HepG2 (cell line): ENCODE data around the gene FANCG. TPM values are rescaled to one million over a fixed set of nuclear protein-coding genes. Genes with fewer than 3 reads are reported as not detected.
A peak's percentile ranks its signal among the peaks of the same experiment; 100 is the strongest.

ENCODE experiments used
- ATAD3A ChIP-seq: sonication (generic); formaldehyde crosslinking; IDR thresholded peaks from 2 replicates; pipeline ENCODE4 v1.4.0; 2020; ENCODE audit warnings: missing genetic modification reagents
- ESRRA ChIP-seq: sonication (generic); formaldehyde crosslinking; IDR thresholded peaks from 2 replicates; pipeline ENCODE4 v1.5.1; 2020; ENCODE audit warnings: mild to moderate bottlenecking, low read depth, missing genetic modification reagents
- HIVEP1 ChIP-seq: sonication (generic); formaldehyde crosslinking; IDR thresholded peaks from 2 replicates; pipeline ENCODE4 v1.4.0; 2020; ENCODE audit warnings: mild to moderate bottlenecking, missing genetic modification reagents
- KDM3A ChIP-seq: IDR thresholded peaks from 2 replicates; pipeline ENCODE4 v1.6.1; 2018; ENCODE audit warnings: low read depth, missing compliant biosample characterization
- NCOA5 ChIP-seq: sonication (generic); formaldehyde crosslinking; IDR thresholded peaks from 2 replicates; pipeline ENCODE4 v1.4.0; 2020; ENCODE audit warnings: missing genetic modification reagents
- NCOR1 ChIP-seq: fragments of 200-600 bp; sonication (generic); IDR thresholded peaks from 2 replicates; pipeline ENCODE4 v1.7.0; 2017; ENCODE audit warnings: antibody characterized with exemption, low read length, borderline replicate concordance
- NR2C2 ChIP-seq: sonication (generic); formaldehyde crosslinking; IDR thresholded peaks from 2 replicates; pipeline ENCODE4 v1.4.0; 2020; ENCODE audit warnings: missing genetic modification reagents, mild to moderate bottlenecking, moderate library complexity, borderline replicate concordance
- NRL ChIP-seq: sonication (generic); formaldehyde crosslinking; IDR thresholded peaks from 2 replicates; pipeline ENCODE4 v1.5.0; 2020; ENCODE audit warnings: missing genetic modification reagents, mild to moderate bottlenecking, moderate library complexity, borderline replicate concordance
- PCBP1 ChIP-seq: fragments of 200-400 bp; formaldehyde crosslinking; IDR thresholded peaks from 2 replicates; pipeline ENCODE4 v1.6.1; 2017; ENCODE audit warnings: mild to moderate bottlenecking, low read depth, low read length, borderline replicate concordance
- PPARG ChIP-seq: conservative IDR thresholded peaks from 2 replicates; pipeline ENCODE4 v1.6.1; 2016; ENCODE audit warnings: missing biosample characterization, missing genetic modification reagents
- SMAD3 ChIP-seq: sonication (generic); formaldehyde crosslinking; IDR thresholded peaks from 2 replicates; pipeline ENCODE4 v1.4.0; 2020; ENCODE audit warnings: missing genetic modification reagents
- SNAI1 ChIP-seq: sonication (generic); formaldehyde crosslinking; IDR thresholded peaks from 2 replicates; pipeline ENCODE4 v1.5.0; 2020; ENCODE audit warnings: mild to moderate bottlenecking, missing genetic modification reagents, borderline replicate concordance
- SP1 ChIP-seq, 2 experiments: fragments of 450-650 bp in 1 of 2; sonication (generic) in 1 of 2; formaldehyde crosslinking in 1 of 2; IDR thresholded peaks; 2 replicates each; pipeline versions ENCODE4 v1.4.0 to v1.6.1; 2016 to 2020; ENCODE audit warnings: missing genetic modification reagents in 1 of 2
- SP140L ChIP-seq: sonication (generic); formaldehyde crosslinking; IDR thresholded peaks from 2 replicates; pipeline ENCODE4 v1.4.0; 2020; ENCODE audit warnings: missing genetic modification reagents, borderline replicate concordance
- STAT6 ChIP-seq: sonication (generic); formaldehyde crosslinking; IDR thresholded peaks from 2 replicates; pipeline ENCODE4 v1.4.0; 2020; ENCODE audit warnings: missing genetic modification reagents, mild to moderate bottlenecking, borderline replicate concordance
- ZBTB37 ChIP-seq: sonication (generic); formaldehyde crosslinking; IDR thresholded peaks from 2 replicates; pipeline ENCODE4 v1.4.0; 2020; ENCODE audit warnings: mild to moderate bottlenecking, missing genetic modification reagents
- ZBTB8A ChIP-seq: sonication (generic); formaldehyde crosslinking; IDR thresholded peaks from 2 replicates; pipeline ENCODE4 v1.4.0; 2020; ENCODE audit warnings: mild to moderate bottlenecking, low read depth, missing genetic modification reagents, borderline replicate concordance
- ZNF275 ChIP-seq: sonication (generic); formaldehyde crosslinking; IDR thresholded peaks from 2 replicates; pipeline ENCODE4 v1.8.0; 2022; ENCODE audit warnings: missing genetic modification reagents, mild to moderate bottlenecking, inconsistent platforms, borderline replicate concordance
- ZNF282 ChIP-seq: fragments of 450-650 bp; IDR thresholded peaks from 2 replicates; pipeline ENCODE4 v1.6.1; 2018; ENCODE audit not compliant: partially characterized antibody
- ZNF512B ChIP-seq: sonication (generic); formaldehyde crosslinking; IDR thresholded peaks from 2 replicates; pipeline ENCODE4 v1.5.1; 2020; ENCODE audit warnings: missing genetic modification reagents, mild to moderate bottlenecking, borderline replicate concordance
- ZNF558 ChIP-seq: sonication (generic); formaldehyde crosslinking; IDR thresholded peaks from 2 replicates; pipeline ENCODE4 v1.9.0; 2022; ENCODE audit warnings: mild to moderate bottlenecking, missing genetic modification reagents, borderline replicate concordance
- ZNF788 ChIP-seq: sonication (generic); formaldehyde crosslinking; IDR thresholded peaks from 2 replicates; pipeline ENCODE4 v1.5.0; 2020; ENCODE audit warnings: mild to moderate bottlenecking, missing genetic modification reagents, borderline replicate concordance
- polyA plus RNA-seq, 8 experiments: library from polyadenylated mRNA; depleted of rRNA in 3 of 8; stranded (reverse) in 7 of 8; unstranded in 1 of 8; fragments of >200 nt; fragmentation: Illumina TruSeq in 4 of 8; extraction: Trizol in 4 of 8; gene quantifications; 2 replicates each; pipeline versions ENCODE4 v1.2.1 to v1.2.3, GENCODE V29; 2011 to 2016; ENCODE audit warnings: low read depth in 4 of 8, missing spikeins in 1 of 8, mixed read lengths in 1 of 8; ENCODE audit not compliant: insufficient read depth in 1 of 8
- total RNA-seq, 5 experiments: library from RNA; depleted of rRNA; stranded (reverse); fragments of >200 nt; fragmentation: Illumina TruSeq; extraction: Trizol; gene quantifications; 2 replicates each; pipeline ENCODE4 v1.2.3, GENCODE V29; 2016; ENCODE audit warnings: low read depth in 1 of 5

FANCG gene
- total and polyA plus RNA-seq, 2 of the 13 experiments (the other 11 are each of a cell fraction or from before 2014, with no cell fraction given): 14.4 to 45.1 TPM

- TF ChIP-seq ZBTB37 (CRISPR knock-in tag) (no peak), ESRRA (peak; percentile 17; the same call in 1 of the 2 replicates), KDM3A (CRISPR knock-in tag) (no peak), ZNF512B (CRISPR knock-in tag) (no peak), NCOR1 (no peak), SMAD3 (CRISPR knock-in tag) (no peak; the same call in 1 of the 2 replicates), ZBTB8A (CRISPR knock-in tag) (no peak), STAT6 (CRISPR knock-in tag) (peak; percentile 52; the same call in 1 of the 2 replicates), ZNF788 (no peak), PCBP1 (no peak), HIVEP1 (CRISPR knock-in tag) (peak; percentile 15; the same call in 1 of the 2 replicates), PPARG (CRISPR knock-in tag) (no peak), ATAD3A (CRISPR knock-in tag) (no peak), SP140L (CRISPR knock-in tag) (no peak), SNAI1 (CRISPR knock-in tag) (no peak), SP1 (IDR thresholded peaks at IDR 0.05) (no peak), SP1 (CRISPR knock-in tag; IDR thresholded peaks at IDR 0.05) (no peak), NRL (no peak), NCOA5 (CRISPR knock-in tag) (no peak), ZNF282 (no peak), ZNF275 (CRISPR knock-in tag) (0 out of 2 replicates have a peak, but pooled peaks have one; percentile 38), ZNF558 (CRISPR knock-in tag) (no peak), NR2C2 (CRISPR knock-in tag) (peak; percentile 59; the same call in 1 of the 2 replicates)
Observed at GRCh38 chr9:35116539-35116897, 36.8 kb upstream of the FANCG start (continued).
